ENCODE measurements around the gene RGR. TPM values are rescaled to one million over a fixed set of nuclear protein-coding genes. Genes with fewer than 3 reads are reported as not detected.

The RGR gene
- total and polyA plus RNA-seq, 12 donors, result 0.17 TPM; not detected in 11

DNA sequence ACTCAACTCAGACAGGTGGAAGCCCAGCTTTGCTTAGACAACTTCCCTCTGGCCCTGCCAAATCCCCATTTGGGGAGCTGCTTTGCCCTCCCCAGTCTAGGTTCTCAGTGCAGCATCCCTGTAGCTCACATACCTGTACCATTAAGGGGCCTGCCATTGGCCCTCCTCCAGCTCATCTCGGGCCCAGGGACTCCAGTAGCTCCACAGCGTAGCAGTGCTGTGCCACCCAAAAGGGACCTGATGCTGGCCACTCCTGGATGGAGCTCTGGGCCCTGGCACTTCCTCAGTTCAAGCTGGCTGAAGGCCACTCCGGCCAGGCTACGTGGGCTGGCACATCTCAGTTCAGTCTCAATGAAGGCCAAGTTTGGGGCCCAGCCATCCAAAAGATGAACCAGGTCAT lies 10.9 kb upstream of the RGR start:
- WGBS, 4 donors, result 66 to 90% (median 72%) methylated on average over 2 to 4 of the region's 4 CpGs
- H3K27ac ChIP-seq, result no peak overlapping the region
- H3K36me3 ChIP-seq (replicated peaks in 1 of 2), result no peaks in the 10 kb centered on the region
- no peak for TF ChIP-seq POLR2A (IDR thresholded peaks at IDR 0.05)
- TF ChIP-seq, protein P1, sequence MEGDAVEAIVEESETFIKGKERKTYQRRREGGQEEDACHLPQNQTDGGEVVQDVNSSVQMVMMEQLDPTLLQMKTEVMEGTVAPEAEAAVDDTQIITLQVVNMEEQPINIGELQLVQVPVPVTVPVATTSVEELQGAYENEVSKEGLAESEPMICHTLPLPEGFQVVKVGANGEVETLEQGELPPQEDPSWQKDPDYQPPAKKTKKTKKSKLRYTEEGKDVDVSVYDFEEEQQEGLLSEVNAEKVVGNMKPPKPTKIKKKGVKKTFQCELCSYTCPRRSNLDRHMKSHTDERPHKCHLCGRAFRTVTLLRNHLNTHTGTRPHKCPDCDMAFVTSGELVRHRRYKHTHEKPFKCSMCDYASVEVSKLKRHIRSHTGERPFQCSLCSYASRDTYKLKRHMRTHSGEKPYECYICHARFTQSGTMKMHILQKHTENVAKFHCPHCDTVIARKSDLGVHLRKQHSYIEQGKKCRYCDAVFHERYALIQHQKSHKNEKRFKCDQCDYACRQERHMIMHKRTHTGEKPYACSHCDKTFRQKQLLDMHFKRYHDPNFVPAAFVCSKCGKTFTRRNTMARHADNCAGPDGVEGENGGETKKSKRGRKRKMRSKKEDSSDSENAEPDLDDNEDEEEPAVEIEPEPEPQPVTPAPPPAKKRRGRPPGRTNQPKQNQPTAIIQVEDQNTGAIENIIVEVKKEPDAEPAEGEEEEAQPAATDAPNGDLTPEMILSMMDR (IDR thresholded peaks at IDR 0.05), result no peak
- H3K4me1 ChIP-seq (replicated peaks in 1 of 2), result no peaks in the 10 kb centered on the region
- H3K4me3 ChIP-seq, result no peak overlapping the region
- no peaks in the 10 kb centered on the region for H3K9me3 ChIP-seq (replicated peaks in 1 of 3)
- no peaks in the 10 kb centered on the region for H3K27me3 ChIP-seq
- DNase-seq, result no peak
- intact Hi-C loops (cut with DNase I), result no loop called here

DNA sequence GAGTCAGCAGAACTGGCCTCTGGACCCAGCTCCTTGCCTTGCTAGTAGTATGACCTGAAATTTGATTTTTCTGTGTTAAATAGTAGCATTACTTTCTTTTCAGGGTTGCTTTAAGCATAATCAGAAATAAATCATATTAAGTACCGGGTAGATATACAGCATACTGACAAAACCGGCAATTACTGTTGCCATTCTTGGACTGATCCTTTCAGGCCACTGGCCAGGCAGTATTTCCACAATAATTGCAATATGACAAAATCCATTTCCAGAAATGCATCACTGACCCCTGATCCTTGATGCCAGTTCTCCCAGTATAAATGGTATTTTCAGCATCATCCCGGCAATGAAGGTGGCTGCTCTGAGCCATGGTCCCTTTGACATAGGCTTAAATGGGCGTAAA lies 10.4 kb upstream of the RGR start:
- no peak for DNase-seq
- Histone ChIP-seq H3K27me3 (no peaks in the 10 kb centered on the region), H3K4me1 (replicated peaks in 1 of 2) (no peaks in the 10 kb centered on the region), H3K9me3 (replicated peaks in 1 of 3) (no peaks in the 10 kb centered on the region), H3K27ac (no peak overlapping the region), H3K36me3 (replicated peaks in 1 of 2) (no peaks in the 10 kb centered on the region), H3K4me3 (no peak overlapping the region)
- TF ChIP-seq, protein P1 (IDR thresholded peaks at IDR 0.05), result no peak
- TF ChIP-seq POLR2A (IDR thresholded peaks at IDR 0.05), result no peak
- 74 to 86% (median 76%) methylated on average over 4 of the region's 4 CpGs for WGBS, 4 donors
- intact Hi-C loops (cut with DNase I), result no loop called here

DNA sequence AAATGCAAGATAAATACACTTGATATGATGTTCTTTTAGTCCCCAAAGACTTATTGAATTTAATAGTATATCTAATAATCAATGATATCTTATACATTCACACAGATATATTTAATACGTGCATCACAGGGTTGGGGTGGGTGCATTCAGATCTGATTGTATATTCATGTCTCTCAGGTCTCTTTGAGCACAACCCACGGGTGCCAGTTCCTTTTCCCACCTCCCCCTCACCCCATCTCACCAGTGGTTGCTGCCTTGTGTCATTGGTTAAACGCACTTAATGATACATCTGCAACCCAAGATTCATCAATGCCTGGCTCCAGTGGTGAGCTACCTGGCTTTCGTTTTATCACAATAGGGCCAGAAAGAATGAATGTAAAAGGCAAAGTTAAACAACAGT lies 9.8 kb upstream of the RGR start:
- no peak overlapping the region for H3K4me3 ChIP-seq
- intact Hi-C loops (cut with DNase I), result no loop called here
- H3K27ac ChIP-seq, result no peak overlapping the region
- no peaks in the 10 kb centered on the region for H3K9me3 ChIP-seq (replicated peaks in 1 of 3)
- H3K36me3 ChIP-seq (replicated peaks in 1 of 2), result no peaks in the 10 kb centered on the region
- WGBS, 4 donors, result 66 to 81% (median 77%) methylated on average over 4 of the region's 4 CpGs
- no peaks in the 10 kb centered on the region for H3K4me1 ChIP-seq (replicated peaks in 1 of 2)
- H3K27me3 ChIP-seq, result no peaks in the 10 kb centered on the region
- no peak for DNase-seq
- no peak for TF ChIP-seq POLR2A (IDR thresholded peaks at IDR 0.05)
- TF ChIP-seq, protein P1 (IDR thresholded peaks at IDR 0.05), result no peak

DNA sequence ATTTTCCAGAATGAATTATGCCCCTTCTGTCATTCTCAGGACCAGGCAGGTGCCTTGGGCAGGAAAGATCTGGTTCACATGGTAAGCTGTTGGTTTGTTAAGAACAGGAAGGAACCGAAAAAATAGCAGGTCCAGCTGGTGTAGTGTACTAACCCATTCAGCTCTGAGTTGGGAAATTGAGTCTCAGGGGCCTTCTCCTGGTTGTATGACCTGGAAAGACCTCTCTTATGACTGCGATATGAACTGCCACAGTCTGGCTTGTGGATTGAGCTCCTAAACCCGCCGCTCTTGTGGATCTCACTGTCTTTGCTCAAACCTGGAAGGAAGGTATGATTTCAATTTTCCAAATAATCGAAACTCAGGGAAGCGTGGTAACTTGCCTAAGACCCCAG lies 8.1 kb upstream of the RGR start:
- intact Hi-C loops (cut with DNase I), result no loop called here
- Histone ChIP-seq H3K27me3 (no peaks in the 10 kb centered on the region), H3K4me3 (no peak overlapping the region), H3K27ac (no peak overlapping the region), H3K4me1 (replicated peaks in 1 of 2) (no peaks in the 10 kb centered on the region), H3K36me3 (replicated peaks in 1 of 2) (no peaks in the 10 kb centered on the region), H3K9me3 (replicated peaks in 1 of 3) (no peaks in the 10 kb centered on the region)
- no peak for DNase-seq
- WGBS, 4 donors, result 85 to 90% (median 87%) methylated on average over 6 of the region's 6 CpGs
- TF ChIP-seq POLR2A (IDR thresholded peaks at IDR 0.05), result no peak
- TF ChIP-seq, protein P1 (IDR thresholded peaks at IDR 0.05), result no peak
